Measurements from ENCODE around the gene ABLIM1. TPM values are rescaled to one million over a fixed set of nuclear protein-coding genes. Genes with fewer than 3 reads are reported as not detected.

ABLIM1 gene
- total RNA-seq, 1 donor from 2014 or later: 70.0 TPM

DNA sequence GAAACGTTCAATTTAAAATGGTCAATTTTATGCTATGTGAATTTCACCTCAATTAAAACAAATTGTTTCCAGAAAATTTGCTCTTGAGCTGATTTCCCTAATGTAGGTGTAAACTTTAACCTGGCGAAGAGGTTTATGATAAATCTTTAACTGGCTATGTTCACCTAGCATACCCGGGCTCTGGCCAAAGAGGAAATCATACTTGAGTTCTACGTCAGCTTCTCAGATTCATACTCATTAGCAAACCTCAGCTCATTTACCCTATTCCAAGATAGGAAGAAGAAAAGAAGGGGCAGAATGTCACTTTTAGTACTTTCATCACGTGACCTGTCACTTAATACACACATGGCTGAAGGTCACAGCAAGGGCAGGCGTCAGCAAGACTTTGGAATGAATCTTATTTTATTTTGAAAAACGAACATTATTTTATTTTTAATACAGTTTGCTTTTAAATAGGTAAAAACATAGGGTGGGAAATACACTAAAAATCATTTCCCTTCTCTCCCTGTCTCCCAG lies 97.0 kb downstream of the ABLIM1 start:
- H3K79me2 ChIP-seq (ENCODE audit: insufficient read depth, low read length): no peaks in the 10 kb centered on the region
- no peak overlapping the region for H2AFZ ChIP-seq (ENCODE audit: low read depth, low read length)
- peaks cover 9% of the 10 kb centered on the region for H3K9me3 Mint-ChIP-seq (ENCODE audit: unreplicated experiment)
- DNase-seq (ENCODE audit: low read depth): no peak
- no peaks in the 10 kb centered on the region for H3K27me3 Mint-ChIP-seq (ENCODE audit: low read depth, unreplicated experiment)
- no peak for TF ChIP-seq EZH2 (IDR thresholded peaks at IDR 0.05; ENCODE audit: insufficient read depth, low read length)
- TF ChIP-seq, protein P1, sequence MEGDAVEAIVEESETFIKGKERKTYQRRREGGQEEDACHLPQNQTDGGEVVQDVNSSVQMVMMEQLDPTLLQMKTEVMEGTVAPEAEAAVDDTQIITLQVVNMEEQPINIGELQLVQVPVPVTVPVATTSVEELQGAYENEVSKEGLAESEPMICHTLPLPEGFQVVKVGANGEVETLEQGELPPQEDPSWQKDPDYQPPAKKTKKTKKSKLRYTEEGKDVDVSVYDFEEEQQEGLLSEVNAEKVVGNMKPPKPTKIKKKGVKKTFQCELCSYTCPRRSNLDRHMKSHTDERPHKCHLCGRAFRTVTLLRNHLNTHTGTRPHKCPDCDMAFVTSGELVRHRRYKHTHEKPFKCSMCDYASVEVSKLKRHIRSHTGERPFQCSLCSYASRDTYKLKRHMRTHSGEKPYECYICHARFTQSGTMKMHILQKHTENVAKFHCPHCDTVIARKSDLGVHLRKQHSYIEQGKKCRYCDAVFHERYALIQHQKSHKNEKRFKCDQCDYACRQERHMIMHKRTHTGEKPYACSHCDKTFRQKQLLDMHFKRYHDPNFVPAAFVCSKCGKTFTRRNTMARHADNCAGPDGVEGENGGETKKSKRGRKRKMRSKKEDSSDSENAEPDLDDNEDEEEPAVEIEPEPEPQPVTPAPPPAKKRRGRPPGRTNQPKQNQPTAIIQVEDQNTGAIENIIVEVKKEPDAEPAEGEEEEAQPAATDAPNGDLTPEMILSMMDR (IDR thresholded peaks at IDR 0.05; ENCODE audit: insufficient read depth, low read depth, low read length): no peak
- H3K36me3 ChIP-seq (ENCODE audit: insufficient read depth, low read length): no peaks in the 10 kb centered on the region
- no peak overlapping the region for H3K9ac ChIP-seq (ENCODE audit: low read length)
- no peaks in the 10 kb centered on the region for H3K27me3 ChIP-seq (ENCODE audit: insufficient read depth, low read length)
- no peak overlapping the region for H3K4me3 ChIP-seq (ENCODE audit: insufficient read depth, low read depth, low read length)
- H3K4me2 ChIP-seq (ENCODE audit: low read length): no peak overlapping the region
- no peak overlapping the region for H3K27ac ChIP-seq (ENCODE audit: low read depth, low read length)
- H3K36me3 Mint-ChIP-seq (ENCODE audit: low read depth, unreplicated experiment): peaks cover 37% of the 10 kb centered on the region
- no peaks in the 10 kb centered on the region for H3K4me1 ChIP-seq (ENCODE audit: insufficient read depth, low read length)
- no peak overlapping the region for H3K27ac Mint-ChIP-seq (ENCODE audit: unreplicated experiment)
- H3K4me1 Mint-ChIP-seq (ENCODE audit: low read depth, unreplicated experiment): peaks cover 7% of the 10 kb centered on the region
- no peaks in the 10 kb centered on the region for H4K20me1 ChIP-seq (ENCODE audit: insufficient read depth, low read length)
- FAIRE-seq: no peak
- no peak overlapping the region for H3K4me3 Mint-ChIP-seq (ENCODE audit: unreplicated experiment)
- H3K9me3 ChIP-seq (ENCODE audit: insufficient read depth, low read depth, low read length): peaks cover 9% of the 10 kb centered on the region

DNA sequence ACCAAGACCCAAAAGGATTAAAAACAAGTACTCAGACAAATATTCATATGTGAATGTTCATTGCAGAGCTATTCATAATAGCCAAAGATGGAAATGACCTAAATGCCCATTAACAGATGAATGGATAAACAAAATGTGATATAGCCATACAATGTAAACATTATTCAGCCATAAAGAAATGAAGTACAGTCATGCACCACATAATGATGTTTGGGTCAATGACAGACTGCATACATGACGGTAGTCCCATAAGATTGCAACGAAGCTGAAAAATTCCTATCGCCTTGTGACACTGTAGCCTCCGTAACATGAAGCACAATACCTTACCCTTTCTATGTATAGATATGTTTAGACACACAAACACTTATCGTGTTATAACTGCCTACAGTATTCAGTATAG lies 97.9 kb downstream of the ABLIM1 start:
- H3K4me3 Mint-ChIP-seq (ENCODE audit: unreplicated experiment): no peak overlapping the region
- H3K4me1 Mint-ChIP-seq (ENCODE audit: low read depth, unreplicated experiment): peaks cover 5% of the 10 kb centered on the region
- H3K9ac ChIP-seq (ENCODE audit: low read length): no peak overlapping the region
- TF ChIP-seq, protein P1 (IDR thresholded peaks at IDR 0.05; ENCODE audit: insufficient read depth, low read depth, low read length): no peak
- no peak for TF ChIP-seq EZH2 (IDR thresholded peaks at IDR 0.05; ENCODE audit: insufficient read depth, low read length)
- no peaks in the 10 kb centered on the region for H3K27me3 ChIP-seq (ENCODE audit: insufficient read depth, low read length)
- no peak overlapping the region for H3K27ac Mint-ChIP-seq (ENCODE audit: unreplicated experiment)
- peaks cover 35% of the 10 kb centered on the region for H3K36me3 Mint-ChIP-seq (ENCODE audit: low read depth, unreplicated experiment)
- no peaks in the 10 kb centered on the region for H3K27me3 Mint-ChIP-seq (ENCODE audit: low read depth, unreplicated experiment)
- H3K4me1 ChIP-seq (ENCODE audit: insufficient read depth, low read length): no peaks in the 10 kb centered on the region
- H3K9me3 Mint-ChIP-seq (ENCODE audit: unreplicated experiment): peaks cover 9% of the 10 kb centered on the region
- FAIRE-seq: no peak
- no peaks in the 10 kb centered on the region for H4K20me1 ChIP-seq (ENCODE audit: insufficient read depth, low read length)
- H3K79me2 ChIP-seq (ENCODE audit: insufficient read depth, low read length): no peaks in the 10 kb centered on the region
- no peak overlapping the region for H3K4me3 ChIP-seq (ENCODE audit: insufficient read depth, low read depth, low read length)
- peaks cover 9% of the 10 kb centered on the region for H3K9me3 ChIP-seq (ENCODE audit: insufficient read depth, low read depth, low read length)
- H2AFZ ChIP-seq (ENCODE audit: low read depth, low read length): no peak overlapping the region
- DNase-seq (ENCODE audit: low read depth): no peak
- no peak overlapping the region for H3K4me2 ChIP-seq (ENCODE audit: low read length)
- H3K36me3 ChIP-seq (ENCODE audit: insufficient read depth, low read length): no peaks in the 10 kb centered on the region
- H3K27ac ChIP-seq (ENCODE audit: low read depth, low read length): no peak overlapping the region

DNA sequence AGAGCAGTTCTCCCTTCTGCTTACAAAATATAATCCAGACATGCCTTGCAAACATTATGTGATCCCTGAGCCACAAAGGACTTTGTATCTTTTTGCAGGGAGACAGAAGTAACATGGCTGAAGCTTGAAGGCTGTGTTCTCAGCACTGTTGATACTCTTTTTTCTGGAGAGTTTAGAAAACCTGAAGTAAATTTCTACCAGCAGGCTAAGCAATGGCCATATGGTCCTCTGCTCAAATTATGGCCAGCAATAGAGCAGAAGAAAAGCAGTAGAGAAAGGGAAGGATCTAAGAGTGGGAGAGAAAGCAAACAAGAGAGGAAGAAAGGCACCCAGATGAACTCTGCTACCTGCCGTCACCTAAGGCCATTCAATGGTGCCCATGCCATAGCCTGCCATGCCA lies 98.4 kb downstream of the ABLIM1 start:
- Mint-ChIP-seq H3K4me1 (ENCODE audit: low read depth, unreplicated experiment) (peaks cover under 1% of the 10 kb centered on the region), H3K4me3 (ENCODE audit: unreplicated experiment) (no peak overlapping the region), H3K27ac (ENCODE audit: unreplicated experiment) (no peak overlapping the region), H3K36me3 (ENCODE audit: low read depth, unreplicated experiment) (peaks cover 32% of the 10 kb centered on the region), H3K9me3 (ENCODE audit: unreplicated experiment) (peaks cover 9% of the 10 kb centered on the region), H3K27me3 (ENCODE audit: low read depth, unreplicated experiment) (no peaks in the 10 kb centered on the region)
- Histone ChIP-seq H3K27ac (ENCODE audit: low read depth, low read length) (no peak overlapping the region), H3K79me2 (ENCODE audit: insufficient read depth, low read length) (no peaks in the 10 kb centered on the region), H3K4me3 (ENCODE audit: insufficient read depth, low read depth, low read length) (no peak overlapping the region), H3K9me3 (ENCODE audit: insufficient read depth, low read depth, low read length) (peaks cover 9% of the 10 kb centered on the region), H2AFZ (ENCODE audit: low read depth, low read length) (no peak overlapping the region), H3K4me1 (ENCODE audit: insufficient read depth, low read length) (no peaks in the 10 kb centered on the region), H3K4me2 (ENCODE audit: low read length) (no peak overlapping the region), H3K27me3 (ENCODE audit: insufficient read depth, low read length) (no peaks in the 10 kb centered on the region), H4K20me1 (ENCODE audit: insufficient read depth, low read length) (no peaks in the 10 kb centered on the region), H3K36me3 (ENCODE audit: insufficient read depth, low read length) (no peaks in the 10 kb centered on the region), H3K9ac (ENCODE audit: low read length) (no peak overlapping the region)
- DNase-seq (ENCODE audit: low read depth) (no peak), FAIRE-seq (no peak)
- TF ChIP-seq, protein P1 (IDR thresholded peaks at IDR 0.05; ENCODE audit: insufficient read depth, low read depth, low read length): no peak
